MM.1S (cell line): Measurements from ENCODE around the gene STAT6.

Experiments
- EZH2 ChIP-seq: fragments of 300-600 bp; sonication (generic); optimal IDR thresholded peaks from 2 replicates; pipeline ENCODE3; 2017; ENCODE audit warnings: low read depth, mild to moderate bottlenecking, antibody characterized with exemption, low read length, mixed read lengths
- EZH2phosphoT487 ChIP-seq: fragments of 300-600 bp; sonication (generic); IDR thresholded peaks from 2 replicates; pipeline ENCODE4 v1.6.1; 2018; ENCODE audit warnings: antibody characterized with exemption, low read length
- TF ChIP-seq, protein P1 (sequence below): fragments of 300-600 bp; sonication (generic); IDR thresholded peaks from 2 replicates; pipeline ENCODE4 v1.5.1; 2016; ENCODE audit warnings: antibody characterized with exemption, low read length, mixed read lengths

DNA sequence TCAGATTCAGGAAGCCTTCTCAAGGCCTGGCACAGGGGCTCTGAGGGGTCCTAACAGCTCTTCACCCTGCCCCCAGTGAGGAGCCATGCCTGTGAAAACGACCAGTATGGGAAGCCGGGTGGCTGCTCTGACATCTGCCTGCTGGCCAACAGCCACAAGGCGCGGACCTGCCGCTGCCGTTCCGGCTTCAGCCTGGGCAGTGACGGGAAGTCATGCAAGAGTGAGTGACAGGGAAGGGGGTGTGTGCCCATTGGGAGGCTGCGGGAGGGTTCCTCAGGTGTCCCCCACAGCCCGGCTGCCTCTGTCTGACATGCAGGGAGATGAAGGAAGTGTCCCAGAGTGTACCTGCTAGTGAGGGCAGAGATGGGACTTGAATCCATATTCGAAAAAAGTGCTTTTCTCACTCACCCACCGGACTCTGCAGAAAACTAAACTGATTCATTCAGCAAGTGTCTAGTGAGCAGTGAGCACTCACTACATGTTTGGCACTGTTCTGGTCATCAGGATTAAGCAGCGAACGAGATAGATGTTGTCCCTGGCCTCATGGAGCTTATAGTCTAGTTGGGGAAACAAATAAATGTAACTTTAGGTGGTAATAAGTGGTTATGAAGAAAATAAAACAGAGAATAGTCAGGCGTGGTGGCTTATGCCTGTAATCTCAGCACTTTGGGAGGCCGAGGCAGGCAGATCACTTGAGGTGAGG is 45.7 kb upstream of the STAT6 start:
- TF ChIP-seq, protein P1, sequence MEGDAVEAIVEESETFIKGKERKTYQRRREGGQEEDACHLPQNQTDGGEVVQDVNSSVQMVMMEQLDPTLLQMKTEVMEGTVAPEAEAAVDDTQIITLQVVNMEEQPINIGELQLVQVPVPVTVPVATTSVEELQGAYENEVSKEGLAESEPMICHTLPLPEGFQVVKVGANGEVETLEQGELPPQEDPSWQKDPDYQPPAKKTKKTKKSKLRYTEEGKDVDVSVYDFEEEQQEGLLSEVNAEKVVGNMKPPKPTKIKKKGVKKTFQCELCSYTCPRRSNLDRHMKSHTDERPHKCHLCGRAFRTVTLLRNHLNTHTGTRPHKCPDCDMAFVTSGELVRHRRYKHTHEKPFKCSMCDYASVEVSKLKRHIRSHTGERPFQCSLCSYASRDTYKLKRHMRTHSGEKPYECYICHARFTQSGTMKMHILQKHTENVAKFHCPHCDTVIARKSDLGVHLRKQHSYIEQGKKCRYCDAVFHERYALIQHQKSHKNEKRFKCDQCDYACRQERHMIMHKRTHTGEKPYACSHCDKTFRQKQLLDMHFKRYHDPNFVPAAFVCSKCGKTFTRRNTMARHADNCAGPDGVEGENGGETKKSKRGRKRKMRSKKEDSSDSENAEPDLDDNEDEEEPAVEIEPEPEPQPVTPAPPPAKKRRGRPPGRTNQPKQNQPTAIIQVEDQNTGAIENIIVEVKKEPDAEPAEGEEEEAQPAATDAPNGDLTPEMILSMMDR, result no peak
- TF ChIP-seq EZH2 (no peak), EZH2phosphoT487 (no peak)
